HAP-1 (cell line): Measurements from ENCODE around the gene DYNC2LI1.

Source experiments
- DNase-seq, 2 experiments: peaks; one replicate each; pipeline ENCODE4 v3.0.0-alpha.2; 2016 to 2020; ENCODE audit warnings: low spot score in 2 of 2
- H3K27me3 ChIP-seq: fragments of 250-450 bp; sonication (Bioruptor Pico); 2 replicates; pipeline ENCODE4 v1.5.1; 2020; ENCODE audit warnings: low read depth, mild to moderate bottlenecking, moderate library complexity
- H3K36me3 ChIP-seq: fragments of 250-450 bp; sonication (Bioruptor Pico); replicated peaks from 2 replicates; pipeline ENCODE4 v1.5.1; 2020; ENCODE audit warnings: mild to moderate bottlenecking
- H3K4me1 ChIP-seq: fragments of 250-450 bp; sonication (Bioruptor Pico); 2 replicates; pipeline ENCODE4 v1.5.1; 2020; ENCODE audit warnings: mild to moderate bottlenecking
- H3K4me3 ChIP-seq: fragments of 250-450 bp; sonication (Bioruptor Pico); 2 replicates; pipeline ENCODE4 v1.5.1; 2020; ENCODE audit warnings: mild to moderate bottlenecking, moderate library complexity
- H3K9me3 ChIP-seq: fragments of 250-450 bp; sonication (Bioruptor Pico); 2 replicates; pipeline ENCODE4 v1.5.1; 2020; ENCODE audit warnings: mild to moderate bottlenecking, moderate library complexity
- in situ Hi-C: fragments of 300-500 bp; cut with MboI; formaldehyde crosslinking; loops from 3 replicates; pipeline ENCODE4 v1.14.3; 2020; ENCODE audit warnings: low sequenced_read_pairs, inconsistent platforms, mixed read lengths

DYNC2LI1 gene

GRCh38 chr2:43812006-43812405 lies 38.2 kb downstream of the DYNC2LI1 start:
- no peak for DNase-seq
- Histone ChIP-seq H3K27me3 (no peaks in the 10 kb centered on the region), H3K36me3 (no peaks in the 10 kb centered on the region), H3K9me3 (no peaks in the 10 kb centered on the region), H3K4me3 (no peak overlapping the region), H3K4me1 (peaks cover 9% of the 10 kb centered on the region)
- in situ Hi-C loops = no loop called here

GRCh38 chr2:43812947-43813346 lies 39.1 kb downstream of the DYNC2LI1 start:
- DNase-seq = no peak
- Histone ChIP-seq H3K36me3 (no peaks in the 10 kb centered on the region), H3K27me3 (no peaks in the 10 kb centered on the region), H3K4me3 (no peak overlapping the region), H3K4me1 (peaks cover 9% of the 10 kb centered on the region), H3K9me3 (no peaks in the 10 kb centered on the region)
- in situ Hi-C loops = no loop called here

DNA sequence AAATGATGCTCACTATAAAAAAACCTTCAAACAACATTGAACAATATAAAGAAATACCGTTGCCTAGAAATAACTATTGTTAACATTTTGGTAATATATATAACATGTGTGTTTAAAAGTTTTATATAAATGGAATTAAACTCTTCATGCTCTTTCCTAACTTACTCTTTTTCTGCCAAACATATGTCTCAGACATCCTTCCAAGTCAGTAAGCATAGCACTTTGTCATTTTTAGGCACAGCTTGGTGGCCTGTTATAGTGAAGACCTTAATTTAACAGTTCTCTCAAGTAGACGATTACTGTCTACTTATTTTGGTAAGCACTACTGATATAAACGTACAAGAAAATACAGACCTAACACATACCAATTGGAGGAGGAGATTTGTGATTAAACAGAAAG lies 40.9 kb downstream of the DYNC2LI1 start:
- Histone ChIP-seq H3K9me3 (no peaks in the 10 kb centered on the region), H3K4me1 (peaks cover 9% of the 10 kb centered on the region), H3K36me3 (no peaks in the 10 kb centered on the region), H3K27me3 (peaks cover 8% of the 10 kb centered on the region), H3K4me3 (no peak overlapping the region)
- in situ Hi-C loops = no loop called here
- no peak for DNase-seq

GRCh38 chr2:43818761-43819160 lies 44.9 kb downstream of the DYNC2LI1 start:
- in situ Hi-C loops = no loop called here
- no peaks in the 10 kb centered on the region for H3K4me1 ChIP-seq
- H3K27me3 ChIP-seq = peaks cover 14% of the 10 kb centered on the region
- H3K36me3 ChIP-seq = no peaks in the 10 kb centered on the region
- no peak for DNase-seq
- H3K4me3 ChIP-seq = no peak overlapping the region
- H3K9me3 ChIP-seq = no peaks in the 10 kb centered on the region

GRCh38 chr2:43819491-43820163 lies 45.8 kb downstream of the DYNC2LI1 start:
- no peak for DNase-seq
- H3K27me3 ChIP-seq = peaks cover 14% of the 10 kb centered on the region
- no peak overlapping the region for H3K4me3 ChIP-seq
- no peaks in the 10 kb centered on the region for H3K36me3 ChIP-seq
- H3K9me3 ChIP-seq = no peaks in the 10 kb centered on the region
- H3K4me1 ChIP-seq = no peaks in the 10 kb centered on the region
- in situ Hi-C loops = no loop called here

- peaks cover 14% of the 10 kb centered on the region for H3K27me3 ChIP-seq
- no peaks in the 10 kb centered on the region for H3K36me3 ChIP-seq
- no peak overlapping the region for H3K4me3 ChIP-seq
- in situ Hi-C loops = no loop called here
- no peaks in the 10 kb centered on the region for H3K9me3 ChIP-seq
- H3K4me1 ChIP-seq = no peaks in the 10 kb centered on the region
- no peak for DNase-seq
These were observed 49.0 kb downstream of the DYNC2LI1 start for GRCh38 chr2:43822839-43823238.

DNA sequence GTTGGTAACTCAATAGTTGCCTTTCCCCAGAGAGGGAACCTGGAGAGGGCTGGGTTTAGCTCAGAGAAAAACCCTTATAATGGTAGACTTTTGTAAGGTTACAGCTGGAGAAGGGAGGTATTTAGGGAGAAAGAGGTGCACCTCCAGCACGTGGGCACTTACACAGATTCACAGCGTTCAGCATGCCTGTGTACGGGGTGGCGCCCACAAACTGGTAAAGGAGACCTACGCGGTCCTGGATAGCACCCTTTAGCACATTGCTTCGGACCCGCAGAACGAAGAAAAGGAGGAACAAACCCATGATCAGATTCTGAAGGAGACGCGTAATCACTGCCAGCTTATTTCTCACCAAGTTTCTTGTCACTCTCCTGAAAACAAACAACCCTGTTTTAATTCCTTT lies 49.9 kb downstream of the DYNC2LI1 start:
- Histone ChIP-seq H3K27me3 (peaks cover 14% of the 10 kb centered on the region), H3K4me1 (no peaks in the 10 kb centered on the region), H3K4me3 (no peak overlapping the region), H3K36me3 (no peaks in the 10 kb centered on the region), H3K9me3 (no peaks in the 10 kb centered on the region)
- no peak for DNase-seq
- in situ Hi-C loops = no loop called here

- in situ Hi-C loops = no loop called here
- DNase-seq = no peak
- Histone ChIP-seq H3K27me3 (peaks cover 8% of the 10 kb centered on the region), H3K9me3 (no peaks in the 10 kb centered on the region), H3K36me3 (no peaks in the 10 kb centered on the region), H3K4me1 (no peaks in the 10 kb centered on the region), H3K4me3 (no peak overlapping the region)
These were observed 50.7 kb downstream of the DYNC2LI1 start for GRCh38 chr2:43824512-43824911.

DNA sequence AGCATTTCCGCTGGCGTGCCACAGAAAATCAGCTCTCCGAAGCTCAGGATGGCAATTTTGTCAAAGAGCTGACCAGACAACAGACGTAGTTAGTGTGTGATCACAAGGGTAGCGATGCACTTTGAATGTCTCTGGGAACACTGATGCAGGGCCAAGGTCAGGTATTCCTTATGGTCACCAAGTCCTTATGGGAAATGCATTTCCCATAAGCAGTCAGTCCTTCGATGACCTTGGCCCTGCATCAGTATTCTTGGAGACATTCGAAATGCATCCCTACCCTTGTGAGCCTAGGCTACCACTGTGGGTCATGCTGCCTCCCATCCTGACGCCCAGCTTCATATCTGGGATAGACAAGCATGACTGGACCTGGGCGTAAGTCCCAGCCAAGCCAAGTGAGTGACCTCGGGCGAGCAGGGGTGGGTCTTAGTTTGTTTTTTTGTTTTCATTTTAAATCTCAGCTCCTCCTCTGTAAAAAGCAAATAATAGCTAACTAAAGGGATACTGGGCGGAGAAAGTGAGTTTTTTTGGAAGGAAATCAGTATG lies 51.2 kb downstream of the DYNC2LI1 start:
- Histone ChIP-seq H3K27me3 (peaks cover 7% of the 10 kb centered on the region; the same call in 1 of the 2 replicates), H3K9me3 (no peaks in the 10 kb centered on the region), H3K4me1 (no peaks in the 10 kb centered on the region), H3K4me3 (no peak overlapping the region), H3K36me3 (no peaks in the 10 kb centered on the region)
- DNase-seq = no peak
- in situ Hi-C loops = no loop called here

DNA sequence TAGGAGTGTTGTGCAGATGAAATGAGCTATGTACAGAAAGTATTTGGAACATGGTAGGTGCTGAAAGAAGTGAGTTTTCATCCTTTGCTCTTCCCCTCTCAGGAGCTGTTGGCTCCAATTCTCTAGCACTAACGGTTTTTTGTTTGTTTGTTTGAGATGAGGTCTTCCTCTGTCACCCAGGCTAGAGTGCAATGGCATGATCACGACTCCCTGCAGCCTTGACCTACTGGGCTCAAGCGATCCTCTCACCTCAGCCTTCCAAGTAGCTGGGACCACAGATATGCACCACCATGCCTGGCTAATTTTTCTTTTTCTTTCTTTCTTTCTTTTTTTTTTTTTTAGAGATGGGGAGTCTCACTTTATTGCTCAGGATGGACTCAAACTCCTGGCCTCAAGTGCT lies 52.0 kb downstream of the DYNC2LI1 start:
- Histone ChIP-seq H3K9me3 (no peaks in the 10 kb centered on the region), H3K27me3 (peaks cover 10% of the 10 kb centered on the region; the same call in 1 of the 2 replicates), H3K4me1 (no peaks in the 10 kb centered on the region), H3K36me3 (no peaks in the 10 kb centered on the region), H3K4me3 (no peak overlapping the region)
- in situ Hi-C loops = no loop called here
- DNase-seq = no peak

GRCh38 chr2:43826305-43827250 lies 52.7 kb downstream of the DYNC2LI1 start:
- H3K9me3 ChIP-seq = no peaks in the 10 kb centered on the region

DNA sequence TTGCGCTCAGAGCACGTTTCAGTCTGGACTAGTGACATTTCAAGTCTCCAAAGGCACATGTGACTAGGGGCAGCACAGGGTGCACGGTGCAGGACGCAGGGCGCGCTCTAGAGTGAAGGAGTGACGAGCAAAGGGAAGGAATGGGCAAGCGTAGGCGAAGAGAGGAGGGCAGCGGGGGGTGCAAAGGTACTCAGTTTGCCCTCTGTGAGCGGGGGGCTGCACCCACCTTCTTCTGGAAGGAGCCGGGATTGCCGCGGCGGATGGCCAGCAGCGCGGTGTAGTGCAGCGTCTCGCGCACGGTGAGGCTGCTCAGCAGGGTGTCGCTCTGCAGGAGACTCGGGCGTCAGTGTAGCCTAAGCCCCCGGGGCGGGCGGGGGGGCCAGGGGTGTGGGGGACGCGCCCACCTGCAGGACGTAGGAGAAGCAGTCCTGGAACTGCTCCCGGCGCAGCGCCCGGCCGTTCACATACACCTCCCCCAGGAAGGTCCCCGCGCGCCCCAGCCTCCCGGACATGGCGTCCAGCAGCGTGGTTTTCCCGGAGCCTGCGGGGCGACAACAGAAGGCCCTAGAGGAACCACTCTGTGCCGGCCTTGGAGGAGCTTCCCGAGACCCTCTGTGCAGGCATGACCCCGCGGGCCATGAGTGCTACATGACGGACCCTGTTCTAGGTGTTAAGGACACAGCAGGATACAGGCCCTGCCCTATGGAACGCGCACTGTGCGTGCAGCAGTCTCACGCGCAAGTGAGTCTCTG lies 57.9 kb downstream of the DYNC2LI1 start:
- Histone ChIP-seq H3K27me3 (peaks cover 7% of the 10 kb centered on the region; the same call in 1 of the 2 replicates), H3K4me3 (no peak overlapping the region), H3K4me1 (no peaks in the 10 kb centered on the region), H3K9me3 (no peaks in the 10 kb centered on the region), H3K36me3 (no peaks in the 10 kb centered on the region)
- in situ Hi-C loops = no loop called here
- no peak for DNase-seq

More at GRCh38 chr2:43826305-43827250, 52.7 kb downstream of the DYNC2LI1 start:
- Histone ChIP-seq H3K27me3 (peaks cover 7% of the 10 kb centered on the region; the same call in 1 of the 2 replicates), H3K4me3 (no peak overlapping the region), H3K4me1 (no peaks in the 10 kb centered on the region), H3K36me3 (no peaks in the 10 kb centered on the region)
- no peak for DNase-seq
- in situ Hi-C loops = no loop called here

GRCh38 chr2:43832457-43832856 lies 58.6 kb downstream of the DYNC2LI1 start:
- no peaks in the 10 kb centered on the region for H3K4me1 ChIP-seq
- H3K4me3 ChIP-seq = no peak overlapping the region
- no peaks in the 10 kb centered on the region for H3K36me3 ChIP-seq
- no peak for DNase-seq
- no peaks in the 10 kb centered on the region for H3K9me3 ChIP-seq
- peaks cover 7% of the 10 kb centered on the region; the same call in 1 of the 2 replicates for H3K27me3 ChIP-seq
- in situ Hi-C loops = no loop called here
